ENCODE measurements around the gene LTC4S. TPM values are rescaled to one million over a fixed set of nuclear protein-coding genes. Genes with fewer than 3 reads are reported as not detected.
"Not testable (repeated sequence)": the region's sequence is repeated elsewhere in the genome, so short reads cannot be mapped to it uniquely, and the experiment has no call there.

LTC4S gene
- total RNA-seq, 1 donor from 2014 or later: 0.85 TPM

- peak; percentile 62 for DNase-seq
Observed at GRCh38 chr5:179827680-179828079, 33.9 kb downstream of the LTC4S start.

GRCh38 chr5:179828756-179829421, 35.1 kb downstream of the LTC4S start:
- no peak for DNase-seq

GRCh38 chr5:179829732-179830435, 36.1 kb downstream of the LTC4S start:
- no peak for DNase-seq

- no peak for DNase-seq
Observed at GRCh38 chr5:179830818-179831468, 37.2 kb downstream of the LTC4S start.

GRCh38 chr5:179832039-179832745, 38.4 kb downstream of the LTC4S start:
- DNase-seq: no peak

- DNase-seq: no peak
Observed at GRCh38 chr5:179833056-179833708, 39.4 kb downstream of the LTC4S start.

- DNase-seq: no peak
Observed at GRCh38 chr5:179833709-179834070, 39.9 kb downstream of the LTC4S start.

GRCh38 chr5:179834120-179834519, 40.3 kb downstream of the LTC4S start:
- DNase-seq: no peak

- not testable (repeated sequence) for DNase-seq
Observed at GRCh38 chr5:179834871-179835270, 41.1 kb downstream of the LTC4S start.

- DNase-seq: no peak
Observed at GRCh38 chr5:179836225-179837019, 42.6 kb downstream of the LTC4S start.

- no peak for DNase-seq
Observed at GRCh38 chr5:179837076-179838011, 43.6 kb downstream of the LTC4S start.

GRCh38 chr5:179839328-179840256, 45.8 kb downstream of the LTC4S start:
- DNase-seq: no peak

- DNase-seq: no peak
Observed at GRCh38 chr5:179840321-179840720, 46.5 kb downstream of the LTC4S start.

GRCh38 chr5:179840766-179841165, 47.0 kb downstream of the LTC4S start:
- DNase-seq: no peak

GRCh38 chr5:179841621-179842020, 47.8 kb downstream of the LTC4S start:
- DNase-seq: no peak
